HG02610 (cell line): ENCODE results near the gene SEMA4F.

ENCODE experiments used
- ATAC-seq: cut with Tn5 transposase; IDR thresholded peaks from one replicate; pipeline ENCODE4 v1.9.1; 2021; ENCODE audit warnings: mild to moderate bottlenecking, moderate library complexity; ENCODE audit not compliant: unreplicated experiment

Gene SEMA4F

GRCh38 chr2:74658516-74658915 is 4.5 kb downstream of the SEMA4F start:
- ATAC-seq = no peak

DNA sequence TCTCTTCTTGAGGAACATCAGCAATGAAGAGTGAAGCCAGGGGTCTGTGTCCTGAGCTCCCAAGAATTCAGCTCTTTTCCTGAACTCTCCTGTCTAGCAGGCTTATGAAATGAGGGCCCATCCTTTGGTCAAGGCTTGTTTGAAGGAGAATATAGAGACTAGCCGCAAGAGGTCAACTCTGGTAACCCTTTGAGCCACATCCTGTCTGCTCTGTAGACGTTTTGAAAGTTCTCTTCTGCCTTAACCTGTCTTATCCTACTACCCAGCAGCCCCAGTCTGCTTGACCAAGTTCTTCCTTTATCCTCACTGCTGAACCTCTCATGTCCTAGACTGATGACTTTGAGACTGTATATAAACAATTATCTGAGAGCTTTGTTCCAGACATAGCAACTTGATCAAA is 5.4 kb downstream of the SEMA4F start:
- ATAC-seq = no peak

DNA sequence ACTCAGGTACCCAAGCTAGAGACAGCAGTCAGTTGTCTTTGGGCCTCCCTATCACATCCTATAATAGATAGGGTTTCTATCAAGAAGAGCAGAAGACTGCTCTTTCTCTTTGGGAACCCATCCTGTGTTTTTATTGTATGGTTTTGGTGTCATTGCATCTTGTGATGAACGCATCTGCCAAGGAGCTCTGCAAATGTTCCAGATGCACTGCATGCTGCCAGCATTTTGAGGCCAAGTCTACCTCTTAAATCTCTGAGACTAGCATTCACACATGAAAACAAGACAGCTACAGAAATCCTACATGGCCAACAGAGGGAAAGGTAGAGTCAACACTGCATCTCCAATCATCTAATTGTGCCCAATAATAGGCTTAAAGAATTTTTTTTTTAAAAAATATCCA is 14.0 kb downstream of the SEMA4F start:
- no peak for ATAC-seq

DNA sequence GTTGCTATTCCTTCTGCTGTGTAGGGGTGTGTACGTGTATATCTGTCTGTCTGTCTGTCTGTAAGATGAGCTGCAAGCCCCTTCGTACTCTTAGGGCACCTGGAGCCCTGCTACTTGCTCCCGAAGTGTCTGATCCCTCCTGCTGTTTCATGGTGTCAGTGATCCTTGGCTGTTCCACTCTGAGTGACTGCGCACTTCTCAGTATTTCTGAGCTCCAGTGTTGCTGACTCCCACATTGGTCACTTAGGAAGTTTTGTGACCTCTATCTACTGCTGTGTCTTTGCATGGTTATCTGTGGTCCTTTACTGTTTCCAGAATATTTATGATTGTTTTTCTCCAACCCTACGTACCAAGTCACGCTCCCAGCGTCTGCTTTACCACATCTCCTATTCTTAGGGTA is 16.2 kb downstream of the SEMA4F start:
- ATAC-seq = no peak

DNA sequence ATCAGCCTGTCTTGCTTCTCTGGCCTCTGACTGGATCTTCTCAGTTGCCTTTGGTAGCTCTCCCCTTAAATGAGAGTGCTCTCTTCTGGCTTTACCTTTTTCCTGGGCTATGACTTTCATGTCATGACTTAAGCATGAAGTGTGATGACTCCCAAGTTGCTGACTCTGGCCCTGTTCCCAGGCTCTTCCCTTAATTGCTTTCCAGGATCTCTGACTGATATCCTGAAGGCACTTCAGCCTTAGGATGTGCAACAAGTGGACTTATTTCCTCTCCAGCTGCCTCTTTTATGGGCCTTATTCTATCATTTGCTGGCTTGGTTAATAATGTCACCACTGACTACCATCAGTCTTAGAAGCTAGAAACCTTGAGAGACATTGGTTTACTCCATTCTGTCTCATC is 17.4 kb downstream of the SEMA4F start:
- no peak for ATAC-seq

GRCh38 chr2:74673826-74674528 is 19.9 kb downstream of the SEMA4F start:
- ATAC-seq = no peak

DNA sequence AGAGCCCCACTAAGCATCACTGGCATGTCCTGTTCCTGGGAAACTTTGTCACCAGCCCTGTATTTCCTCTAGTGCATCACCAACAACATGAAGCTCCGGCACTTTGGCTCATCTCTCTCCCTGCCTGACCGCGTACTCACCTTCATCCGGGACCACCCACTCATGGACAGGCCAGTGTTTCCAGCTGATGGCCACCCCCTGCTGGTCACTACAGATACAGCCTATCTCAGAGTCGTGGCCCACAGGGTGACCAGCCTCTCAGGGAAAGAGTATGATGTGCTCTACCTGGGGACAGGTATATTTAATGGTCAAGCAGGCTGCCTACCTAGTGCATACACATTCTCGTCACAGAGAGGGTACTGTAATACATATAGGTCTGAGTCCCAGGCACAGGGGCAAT is 21.0 kb downstream of the SEMA4F start:
- ATAC-seq = no peak

DNA sequence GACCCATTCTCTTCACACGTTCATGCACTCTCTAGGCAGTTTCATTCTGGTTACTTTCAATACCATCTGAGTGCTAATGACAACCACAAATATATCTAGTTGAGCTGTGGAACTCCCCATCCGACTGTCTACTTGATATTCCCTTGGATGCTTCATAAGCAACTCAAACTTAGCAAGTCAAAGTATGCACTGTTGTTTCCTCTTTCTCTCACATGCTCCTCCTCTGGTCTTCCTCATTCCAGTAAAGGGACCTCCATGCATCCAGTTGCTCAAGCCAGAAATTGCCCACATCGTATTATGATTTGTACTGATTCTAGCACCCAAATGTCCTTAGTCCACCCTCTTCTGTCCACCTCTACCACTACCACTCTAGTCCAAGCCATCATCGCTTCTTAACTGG is 22.3 kb downstream of the SEMA4F start:
- ATAC-seq = no peak

- no peak for ATAC-seq
Observed at GRCh38 chr2:74679615-74680014, 25.6 kb downstream of the SEMA4F start.

GRCh38 chr2:74682501-74682900 is 28.5 kb downstream of the SEMA4F start:
- ATAC-seq = no peak

GRCh38 chr2:74685408-74685807 is 31.4 kb downstream of the SEMA4F start:
- no peak for ATAC-seq

DNA sequence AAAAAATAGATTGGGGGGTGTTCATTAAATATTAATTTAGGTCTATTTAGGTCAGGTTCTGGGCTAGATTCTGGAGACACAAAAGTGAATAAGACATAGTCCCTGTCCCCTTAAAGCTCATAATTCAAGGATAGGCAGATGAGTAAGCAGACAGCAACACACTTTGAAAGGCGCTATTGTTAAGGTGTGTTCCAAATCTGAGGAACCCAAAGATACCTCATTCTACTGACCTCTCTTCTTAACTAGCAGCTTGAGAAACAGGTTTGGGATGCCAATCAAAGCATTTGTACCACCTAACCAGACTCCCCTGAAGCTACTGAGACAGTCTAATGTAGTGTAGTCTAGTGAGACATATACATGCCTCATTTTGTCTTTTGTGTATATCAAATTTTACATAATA is 34.8 kb downstream of the SEMA4F start:
- no peak for ATAC-seq

GRCh38 chr2:74689671-74690070 is 35.6 kb downstream of the SEMA4F start:
- ATAC-seq = no peak

- peak; percentile 70 for ATAC-seq
Observed at GRCh38 chr2:74690571-74690970, 36.5 kb downstream of the SEMA4F start.

DNA sequence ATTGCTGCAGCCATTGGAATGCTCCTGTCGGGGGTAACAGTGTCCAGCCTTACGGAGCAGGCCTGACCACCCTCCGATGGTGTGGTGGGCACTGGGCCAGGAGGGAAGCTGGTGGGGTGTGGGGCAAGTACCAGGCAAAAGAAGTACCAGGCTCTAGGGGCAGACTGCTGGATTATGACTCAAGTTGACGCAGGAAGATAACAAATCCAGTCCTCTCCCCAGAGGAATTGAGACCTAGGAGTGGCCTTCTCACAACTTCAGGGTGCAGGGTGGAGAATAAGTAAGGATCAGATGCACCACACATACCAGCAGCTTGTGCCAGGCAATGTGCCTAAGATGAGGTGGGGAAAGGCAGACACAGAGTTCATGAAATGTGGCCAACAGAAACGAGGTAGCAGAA is 37.9 kb downstream of the SEMA4F start:
- ATAC-seq = no peak

DNA sequence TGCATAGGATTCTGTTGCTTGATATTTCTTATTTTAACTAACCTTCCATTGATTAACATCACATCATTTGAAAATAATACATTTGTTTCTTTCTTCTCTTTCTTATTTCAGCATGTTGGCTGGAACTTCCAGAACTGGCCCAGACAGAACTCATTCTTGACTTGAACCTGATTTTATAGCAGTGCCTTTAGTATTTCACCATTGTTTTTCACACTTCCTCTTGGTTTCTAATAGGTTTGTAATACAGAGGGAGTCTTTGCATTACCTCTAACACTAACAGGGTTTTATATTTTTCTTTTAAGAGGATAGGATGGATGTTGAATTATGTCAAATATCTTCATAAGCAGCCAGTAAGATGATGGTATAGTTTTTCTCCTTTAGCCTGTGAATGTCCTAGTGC is 39.2 kb downstream of the SEMA4F start:
- ATAC-seq = no peak

GRCh38 chr2:74693668-74694067 is 39.6 kb downstream of the SEMA4F start:
- ATAC-seq = no peak

GRCh38 chr2:74694281-74694680 is 40.2 kb downstream of the SEMA4F start:
- ATAC-seq = no peak

DNA sequence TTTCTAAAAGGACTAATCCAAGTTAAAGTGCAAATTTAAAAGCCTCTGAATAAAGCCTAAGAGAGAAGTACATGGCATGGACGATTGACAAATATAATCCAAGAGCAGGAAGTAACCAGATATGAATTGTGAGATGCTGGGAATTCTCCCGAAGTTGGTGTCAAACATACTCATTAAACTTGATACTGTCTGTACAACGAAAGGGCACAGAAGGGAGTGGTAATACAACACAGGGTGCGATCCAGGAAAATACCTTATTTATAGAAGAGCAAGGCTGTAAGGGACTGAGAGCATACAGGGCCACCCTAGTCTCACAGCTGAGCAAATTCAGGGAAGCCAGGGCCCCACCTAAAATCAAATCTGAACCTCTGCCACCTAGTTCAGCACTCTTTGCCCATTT is 41.6 kb downstream of the SEMA4F start:
- no peak for ATAC-seq

GRCh38 chr2:74696829-74697228 is 42.8 kb downstream of the SEMA4F start:
- no peak for ATAC-seq

DNA sequence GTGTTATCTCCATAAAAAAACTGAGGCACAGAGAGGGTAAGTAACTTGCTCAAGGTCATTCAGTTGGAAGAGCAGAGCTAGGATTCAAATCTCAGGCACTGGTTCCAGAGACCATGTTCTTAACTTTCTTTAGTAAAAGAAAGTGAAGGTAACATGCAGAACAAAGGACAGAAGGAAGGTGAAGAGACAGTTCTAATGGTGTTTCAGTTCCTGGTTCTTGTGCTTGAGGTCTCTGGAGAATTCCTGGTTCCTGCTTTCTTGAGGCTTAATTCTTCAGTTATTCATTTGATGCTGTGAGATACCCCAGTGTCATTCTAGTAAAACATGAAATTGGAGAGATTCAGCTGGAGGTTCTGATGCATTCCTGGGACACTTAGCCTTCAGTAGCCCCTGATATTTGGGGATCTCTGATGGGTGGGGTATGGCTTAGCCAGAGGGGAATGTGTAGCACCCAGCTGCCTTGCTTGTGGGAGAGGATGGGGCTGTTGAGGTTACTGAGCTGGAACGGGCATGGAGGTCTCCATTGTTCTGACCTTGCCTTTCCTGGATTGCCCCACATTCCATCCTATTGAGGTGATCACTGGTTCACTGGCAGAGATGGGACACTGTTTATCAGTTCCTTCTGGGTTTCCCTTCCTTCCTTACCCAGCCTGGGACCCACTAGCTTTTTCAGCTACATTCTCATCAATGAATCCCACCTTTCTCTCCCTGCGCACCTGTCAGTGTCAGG is 46.8 kb downstream of the SEMA4F start:
- no peak for ATAC-seq

DNA sequence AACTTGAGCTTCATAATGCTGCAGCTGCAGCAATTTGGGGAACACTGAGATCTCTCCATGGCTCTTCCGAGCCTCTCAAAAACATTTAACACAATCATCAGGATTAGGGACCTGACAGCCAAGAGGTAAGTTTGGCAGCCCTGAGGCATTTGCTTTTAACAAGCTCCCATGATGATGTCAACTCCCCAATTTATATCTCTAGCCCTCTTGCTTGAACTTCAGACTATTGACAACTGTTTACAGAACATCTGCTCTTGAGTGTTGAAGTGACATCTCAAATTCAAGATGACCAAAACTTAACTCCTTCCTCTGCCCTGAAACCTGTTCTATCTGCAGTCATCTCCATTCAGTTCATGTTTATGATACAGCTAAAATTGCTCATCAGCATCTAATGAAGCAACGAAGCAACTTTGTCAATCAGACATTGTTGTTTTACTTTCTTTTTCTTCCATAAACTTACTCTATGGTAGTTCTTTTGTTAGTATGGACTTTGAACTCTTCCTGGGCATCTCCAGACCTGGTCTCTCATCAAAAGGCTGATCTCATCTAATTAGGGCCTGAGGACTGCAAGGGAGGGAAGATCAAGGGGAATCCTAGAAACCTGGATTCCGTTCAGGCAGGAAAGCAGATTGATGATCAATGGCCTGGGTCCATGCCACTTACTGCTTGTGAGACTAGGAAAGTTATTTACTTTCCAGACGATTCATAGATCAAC is 48.1 kb downstream of the SEMA4F start:
- ATAC-seq = no peak
